Measurements from ENCODE around the gene BMP8A.

GRCh38 chr1:39538531-39539251 lies 47.3 kb downstream of the BMP8A start:
- no peak for TF ChIP-seq CTCF (IDR thresholded peaks at IDR 0.05; ENCODE audit: insufficient read depth, low read length)
- no peak for TF ChIP-seq POLR2AphosphoS5 (IDR thresholded peaks at IDR 0.05; ENCODE audit: low read depth)
- TF ChIP-seq REST (IDR thresholded peaks at IDR 0.05; ENCODE audit: insufficient replicate concordance, low read depth), result no peak
- no peak for TF ChIP-seq SPI1 (IDR thresholded peaks at IDR 0.05; ENCODE audit: borderline replicate concordance, low read depth)
